ENCODE measurements around the gene CMSS1.

The CMSS1 gene

DNA sequence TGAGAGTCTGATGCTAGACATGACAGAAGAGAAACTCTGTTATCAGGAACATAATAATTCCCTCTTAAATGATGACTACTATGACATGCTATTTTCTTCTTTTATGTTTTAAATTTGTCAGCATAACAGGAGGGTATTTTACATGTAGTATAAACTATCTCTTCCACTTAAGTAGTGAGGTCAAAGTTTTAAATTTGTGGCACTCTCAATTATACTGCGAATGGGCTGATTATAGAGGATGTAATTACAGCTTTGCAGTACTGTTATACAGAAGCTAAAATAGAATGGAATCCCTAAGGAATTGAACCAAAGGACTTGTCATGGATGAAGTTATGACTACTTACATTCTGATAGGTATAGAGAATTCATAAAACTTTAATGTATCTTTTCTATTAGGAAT is 34.3 kb downstream of the CMSS1 start:
- peaks cover 9% of the 10 kb centered on the region for H3K4me1 ChIP-seq (ENCODE audit: control insufficient read depth, insufficient read depth, low read length)
- TF ChIP-seq SP7 (tag by site-specific recombination; IDR thresholded peaks at IDR 0.05) (peak; percentile 98), OSR2 (tag by site-specific recombination; IDR thresholded peaks at IDR 0.05) (peak; percentile 15; the same call in 1 of the 2 replicates), ZNF76 (tag by site-specific recombination; IDR thresholded peaks at IDR 0.05; ENCODE audit: borderline replicate concordance, low read depth) (no peak)
- TF ChIP-seq, protein P1, sequence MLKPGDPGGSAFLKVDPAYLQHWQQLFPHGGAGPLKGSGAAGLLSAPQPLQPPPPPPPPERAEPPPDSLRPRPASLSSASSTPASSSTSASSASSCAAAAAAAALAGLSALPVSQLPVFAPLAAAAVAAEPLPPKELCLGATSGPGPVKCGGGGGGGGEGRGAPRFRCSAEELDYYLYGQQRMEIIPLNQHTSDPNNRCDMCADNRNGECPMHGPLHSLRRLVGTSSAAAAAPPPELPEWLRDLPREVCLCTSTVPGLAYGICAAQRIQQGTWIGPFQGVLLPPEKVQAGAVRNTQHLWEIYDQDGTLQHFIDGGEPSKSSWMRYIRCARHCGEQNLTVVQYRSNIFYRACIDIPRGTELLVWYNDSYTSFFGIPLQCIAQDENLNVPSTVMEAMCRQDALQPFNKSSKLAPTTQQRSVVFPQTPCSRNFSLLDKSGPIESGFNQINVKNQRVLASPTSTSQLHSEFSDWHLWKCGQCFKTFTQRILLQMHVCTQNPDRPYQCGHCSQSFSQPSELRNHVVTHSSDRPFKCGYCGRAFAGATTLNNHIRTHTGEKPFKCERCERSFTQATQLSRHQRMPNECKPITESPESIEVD (tag by site-specific recombination; IDR thresholded peaks at IDR 0.05): peak; percentile 28; the same call in 1 of the 2 replicates
- no peak overlapping the region for H3K4me3 ChIP-seq (ENCODE audit: low read depth, low read length)
- H3K27ac ChIP-seq (ENCODE audit: extremely low read depth, low read depth, low read length): no peak overlapping the region
- H3K9me3 ChIP-seq (ENCODE audit: control insufficient read depth, insufficient read depth, low read depth, low read length): no peaks in the 10 kb centered on the region
- ChIA-PET POLR2A (no interaction called here), CTCF (no interaction called here)
- H3K36me3 ChIP-seq (ENCODE audit: control insufficient read depth in 2 of 2, insufficient read depth in 1 of 2, low read length in 2 of 2): no peaks in the 10 kb centered on the region

DNA sequence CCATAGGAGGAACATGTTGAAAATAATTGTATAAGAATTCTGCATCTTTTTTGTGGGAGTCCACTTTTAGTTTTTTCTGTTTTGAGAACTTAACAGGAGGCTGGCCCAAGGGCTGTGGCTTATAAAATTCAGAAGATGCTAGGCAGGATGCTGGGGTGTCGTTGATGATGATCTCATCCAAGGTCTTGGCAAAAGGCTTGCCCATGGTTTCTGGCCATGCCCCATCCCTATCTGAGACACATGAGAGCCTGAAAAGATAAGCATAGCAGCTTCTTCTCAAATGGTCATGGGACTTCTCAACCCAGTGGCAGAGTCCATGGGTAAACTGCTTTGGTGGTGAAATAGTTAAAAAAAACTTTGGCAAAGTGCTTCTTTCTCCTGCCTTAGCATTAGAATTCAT is 35.2 kb downstream of the CMSS1 start:
- Histone ChIP-seq H3K4me3 (ENCODE audit: low read depth, low read length) (no peak overlapping the region), H3K4me1 (ENCODE audit: control insufficient read depth, insufficient read depth, low read length) (peaks cover 9% of the 10 kb centered on the region), H3K36me3 (ENCODE audit: control insufficient read depth in 2 of 2, insufficient read depth in 1 of 2, low read length in 2 of 2) (no peaks in the 10 kb centered on the region), H3K27ac (ENCODE audit: extremely low read depth, low read depth, low read length) (no peak overlapping the region), H3K9me3 (ENCODE audit: control insufficient read depth, insufficient read depth, low read depth, low read length) (no peaks in the 10 kb centered on the region)
- ChIA-PET CTCF (interaction anchor here (0.6 kb wide), 1 partner anchor 21 kb away, joined by 3 read pairs; no protein-coding TSS in a partner anchor), POLR2A (no interaction called here)
- TF ChIP-seq RBAK (tag by site-specific recombination; IDR thresholded peaks at IDR 0.05) (no peak), KLF9 (tag by site-specific recombination; IDR thresholded peaks at IDR 0.05; ENCODE audit: low read depth) (no peak), ZNF843 (tag by site-specific recombination; IDR thresholded peaks at IDR 0.05) (no peak), ZNF202 (tag by site-specific recombination; IDR thresholded peaks at IDR 0.05; ENCODE audit: borderline replicate concordance) (no peak), KLF1 (tag by site-specific recombination; IDR thresholded peaks at IDR 0.05) (no peak)
- TF ChIP-seq, protein P2, sequence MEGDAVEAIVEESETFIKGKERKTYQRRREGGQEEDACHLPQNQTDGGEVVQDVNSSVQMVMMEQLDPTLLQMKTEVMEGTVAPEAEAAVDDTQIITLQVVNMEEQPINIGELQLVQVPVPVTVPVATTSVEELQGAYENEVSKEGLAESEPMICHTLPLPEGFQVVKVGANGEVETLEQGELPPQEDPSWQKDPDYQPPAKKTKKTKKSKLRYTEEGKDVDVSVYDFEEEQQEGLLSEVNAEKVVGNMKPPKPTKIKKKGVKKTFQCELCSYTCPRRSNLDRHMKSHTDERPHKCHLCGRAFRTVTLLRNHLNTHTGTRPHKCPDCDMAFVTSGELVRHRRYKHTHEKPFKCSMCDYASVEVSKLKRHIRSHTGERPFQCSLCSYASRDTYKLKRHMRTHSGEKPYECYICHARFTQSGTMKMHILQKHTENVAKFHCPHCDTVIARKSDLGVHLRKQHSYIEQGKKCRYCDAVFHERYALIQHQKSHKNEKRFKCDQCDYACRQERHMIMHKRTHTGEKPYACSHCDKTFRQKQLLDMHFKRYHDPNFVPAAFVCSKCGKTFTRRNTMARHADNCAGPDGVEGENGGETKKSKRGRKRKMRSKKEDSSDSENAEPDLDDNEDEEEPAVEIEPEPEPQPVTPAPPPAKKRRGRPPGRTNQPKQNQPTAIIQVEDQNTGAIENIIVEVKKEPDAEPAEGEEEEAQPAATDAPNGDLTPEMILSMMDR (tag by site-specific recombination; IDR thresholded peaks at IDR 0.05): no peak

DNA sequence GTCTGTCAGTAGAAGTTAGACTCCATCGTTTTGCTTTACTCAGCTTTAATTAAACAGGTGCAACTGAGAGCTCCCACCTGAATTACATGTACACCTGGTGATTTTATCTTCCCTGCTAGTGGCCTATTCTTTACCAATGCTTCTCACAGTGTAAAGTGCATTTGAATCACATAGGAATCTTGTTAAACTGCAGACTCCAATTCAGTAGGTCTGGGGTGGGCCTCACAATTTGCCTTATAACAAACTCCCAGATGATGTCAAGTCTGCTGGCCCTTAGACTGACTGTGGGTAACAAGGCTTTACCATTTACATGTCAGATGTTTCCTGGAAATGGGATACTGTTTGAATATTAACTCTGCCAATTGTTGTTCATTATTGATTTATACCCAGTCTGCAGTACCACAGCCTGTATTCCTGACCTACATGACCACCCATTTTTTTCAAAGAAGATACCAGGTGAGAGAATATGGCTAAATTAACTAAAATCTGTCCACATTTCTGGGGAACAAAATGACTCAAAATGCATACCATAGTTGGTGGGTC is 37.2 kb downstream of the CMSS1 start:
- no peak overlapping the region for H3K4me3 ChIP-seq (ENCODE audit: low read depth, low read length)
- H3K27ac ChIP-seq (ENCODE audit: extremely low read depth, low read depth, low read length): no peak overlapping the region
- H3K4me1 ChIP-seq (ENCODE audit: control insufficient read depth, insufficient read depth, low read length): peaks cover 9% of the 10 kb centered on the region
- H3K36me3 ChIP-seq (ENCODE audit: control insufficient read depth in 2 of 2, insufficient read depth in 1 of 2, low read length in 2 of 2): no peaks in the 10 kb centered on the region
- POLR2A ChIA-PET: no interaction called here
- H3K9me3 ChIP-seq (ENCODE audit: control insufficient read depth, insufficient read depth, low read depth, low read length): no peaks in the 10 kb centered on the region
- CTCF ChIA-PET: interaction anchor here (0.5 to 0.8 kb wide), 3 partner anchors 9 to 107 kb away, joined by 3 read pairs; no protein-coding TSS in a partner anchor
- TF ChIP-seq ZNF248 (tag by site-specific recombination; IDR thresholded peaks at IDR 0.05) (no peak), ZNF155 (tag by site-specific recombination; IDR thresholded peaks at IDR 0.05) (no peak), ZNF571 (tag by site-specific recombination; IDR thresholded peaks at IDR 0.05) (no peak), OVOL3 (tag by site-specific recombination; IDR thresholded peaks at IDR 0.05) (no peak), ZNF37A (tag by site-specific recombination; IDR thresholded peaks at IDR 0.05) (no peak), YY2 (tag by site-specific recombination; IDR thresholded peaks at IDR 0.05) (no peak), ZNF623 (tag by site-specific recombination; IDR thresholded peaks at IDR 0.05) (no peak), ZNF776 (tag by site-specific recombination; IDR thresholded peaks at IDR 0.05; ENCODE audit: borderline replicate concordance) (no peak), KLF16 (tag by site-specific recombination; IDR thresholded peaks at IDR 0.05) (no peak), BCL11B (tag by site-specific recombination; IDR thresholded peaks at IDR 0.05; ENCODE audit: low read depth) (no peak)
- TF ChIP-seq, protein P3, sequence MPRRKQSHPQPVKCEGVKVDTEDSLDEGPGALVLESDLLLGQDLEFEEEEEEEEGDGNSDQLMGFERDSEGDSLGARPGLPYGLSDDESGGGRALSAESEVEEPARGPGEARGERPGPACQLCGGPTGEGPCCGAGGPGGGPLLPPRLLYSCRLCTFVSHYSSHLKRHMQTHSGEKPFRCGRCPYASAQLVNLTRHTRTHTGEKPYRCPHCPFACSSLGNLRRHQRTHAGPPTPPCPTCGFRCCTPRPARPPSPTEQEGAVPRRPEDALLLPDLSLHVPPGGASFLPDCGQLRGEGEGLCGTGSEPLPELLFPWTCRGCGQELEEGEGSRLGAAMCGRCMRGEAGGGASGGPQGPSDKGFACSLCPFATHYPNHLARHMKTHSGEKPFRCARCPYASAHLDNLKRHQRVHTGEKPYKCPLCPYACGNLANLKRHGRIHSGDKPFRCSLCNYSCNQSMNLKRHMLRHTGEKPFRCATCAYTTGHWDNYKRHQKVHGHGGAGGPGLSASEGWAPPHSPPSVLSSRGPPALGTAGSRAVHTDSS (tag by site-specific recombination; IDR thresholded peaks at IDR 0.05): no peak
- TF ChIP-seq, protein P4, sequence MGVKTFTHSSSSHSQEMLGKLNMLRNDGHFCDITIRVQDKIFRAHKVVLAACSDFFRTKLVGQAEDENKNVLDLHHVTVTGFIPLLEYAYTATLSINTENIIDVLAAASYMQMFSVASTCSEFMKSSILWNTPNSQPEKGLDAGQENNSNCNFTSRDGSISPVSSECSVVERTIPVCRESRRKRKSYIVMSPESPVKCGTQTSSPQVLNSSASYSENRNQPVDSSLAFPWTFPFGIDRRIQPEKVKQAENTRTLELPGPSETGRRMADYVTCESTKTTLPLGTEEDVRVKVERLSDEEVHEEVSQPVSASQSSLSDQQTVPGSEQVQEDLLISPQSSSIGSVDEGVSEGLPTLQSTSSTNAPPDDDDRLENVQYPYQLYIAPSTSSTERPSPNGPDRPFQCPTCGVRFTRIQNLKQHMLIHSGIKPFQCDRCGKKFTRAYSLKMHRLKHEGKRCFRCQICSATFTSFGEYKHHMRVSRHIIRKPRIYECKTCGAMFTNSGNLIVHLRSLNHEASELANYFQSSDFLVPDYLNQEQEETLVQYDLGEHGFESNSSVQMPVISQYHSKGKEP (tag by site-specific recombination; IDR thresholded peaks at IDR 0.05): no peak
- TF ChIP-seq, protein P5, sequence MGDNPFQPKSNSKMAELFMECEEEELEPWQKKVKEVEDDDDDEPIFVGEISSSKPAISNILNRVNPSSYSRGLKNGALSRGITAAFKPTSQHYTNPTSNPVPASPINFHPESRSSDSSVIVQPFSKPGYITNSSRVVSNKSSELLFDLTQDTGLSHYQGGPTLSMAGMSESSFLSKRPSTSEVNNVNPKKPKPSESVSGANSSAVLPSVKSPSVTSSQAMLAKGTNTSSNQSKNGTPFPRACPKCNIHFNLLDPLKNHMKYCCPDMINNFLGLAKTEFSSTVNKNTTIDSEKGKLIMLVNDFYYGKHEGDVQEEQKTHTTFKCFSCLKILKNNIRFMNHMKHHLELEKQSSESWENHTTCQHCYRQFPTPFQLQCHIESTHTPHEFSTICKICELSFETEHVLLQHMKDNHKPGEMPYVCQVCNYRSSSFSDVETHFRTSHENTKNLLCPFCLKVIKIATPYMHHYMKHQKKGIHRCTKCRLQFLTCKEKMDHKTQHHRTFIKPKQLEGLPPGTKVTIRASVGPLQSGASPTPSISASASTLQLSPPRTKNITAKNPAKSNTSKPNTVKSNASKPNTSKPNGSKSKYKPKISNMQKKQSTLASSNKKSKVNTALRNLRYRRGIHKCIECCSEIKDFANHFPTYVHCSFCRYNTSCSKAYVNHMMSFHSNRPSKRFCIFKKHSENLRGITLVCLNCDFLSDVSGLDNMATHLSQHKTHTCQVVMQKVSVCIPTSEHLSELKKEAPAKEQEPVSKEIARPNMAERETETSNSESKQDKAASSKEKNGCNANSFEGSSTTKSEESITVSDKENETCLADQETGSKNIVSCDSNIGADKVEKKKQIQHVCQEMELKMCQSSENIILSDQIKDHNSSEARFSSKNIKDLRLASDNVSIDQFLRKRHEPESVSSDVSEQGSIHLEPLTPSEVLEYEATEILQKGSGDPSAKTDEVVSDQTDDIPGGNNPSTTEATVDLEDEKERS (tag by site-specific recombination; IDR thresholded peaks at IDR 0.05): no peak
